ENCODE results near the gene SCFD2.
"Not testable (repeated sequence)": the region's sequence is repeated elsewhere in the genome, so short reads cannot be mapped to it uniquely, and the experiment has no call there.

The SCFD2 gene

GRCh38 chr4:53061091-53061850, 304.6 kb downstream of the SCFD2 start:
- TF ChIP-seq CTCF (IDR thresholded peaks at IDR 0.05; ENCODE audit: extremely low read depth, missing control alignments) = no peak
- DNase-seq (ENCODE audit: low spot score) = no peak

GRCh38 chr4:53060278-53060677, 305.6 kb downstream of the SCFD2 start:
- DNase-seq (ENCODE audit: low spot score) = no peak
- no peak for TF ChIP-seq CTCF (IDR thresholded peaks at IDR 0.05; ENCODE audit: extremely low read depth, missing control alignments)

- no peak for TF ChIP-seq CTCF (IDR thresholded peaks at IDR 0.05; ENCODE audit: extremely low read depth, missing control alignments)
- no peak for DNase-seq (ENCODE audit: low spot score)
Measured at GRCh38 chr4:53059871-53060270, 306.0 kb downstream of the SCFD2 start.

GRCh38 chr4:53059256-53059655, 306.6 kb downstream of the SCFD2 start:
- no peak for DNase-seq (ENCODE audit: low spot score)
- TF ChIP-seq CTCF (IDR thresholded peaks at IDR 0.05; ENCODE audit: extremely low read depth, missing control alignments) = no peak

- no peak for DNase-seq (ENCODE audit: low spot score)
- no peak for TF ChIP-seq CTCF (IDR thresholded peaks at IDR 0.05; ENCODE audit: extremely low read depth, missing control alignments)
Measured at GRCh38 chr4:53057679-53058078, 308.2 kb downstream of the SCFD2 start.

- DNase-seq (ENCODE audit: low spot score) = not testable (repeated sequence)
Measured at GRCh38 chr4:53057108-53057507, 308.8 kb downstream of the SCFD2 start.

GRCh38 chr4:53055716-53056403, 310.0 kb downstream of the SCFD2 start:
- no peak for DNase-seq (ENCODE audit: low spot score)
- TF ChIP-seq CTCF (IDR thresholded peaks at IDR 0.05; ENCODE audit: extremely low read depth, missing control alignments) = no peak
